ENCODE results near the gene MYO9B.

GRCh38 chr19:17063428-17063827, 12.1 kb upstream of the MYO9B start:
- TF ChIP-seq CTCF (IDR thresholded peaks at IDR 0.05) (no peak), POLR2A (IDR thresholded peaks at IDR 0.05) (no peak)

Data from right lobe of liver (tissue), 4 donors.